ENCODE measurements around the gene KRTAP9-3.
"Not testable (repeated sequence)": the region's sequence is repeated elsewhere in the genome, so short reads cannot be mapped to it uniquely, and the experiment has no call there.

KRTAP9-3 gene

GRCh38 chr17:41232399-41233105 lies at the start of gene KRTAP9-3:
Gene KRTAP9-3, plus strand, starts transcription at chr17:41232449. Its CDS starts 53 bp downstream, at chr17:41232502.
- DNase-seq (ENCODE audit: low spot score): not testable (repeated sequence)

GRCh38 chr17:41184480-41184961 lies 47.7 kb upstream of the KRTAP9-3 start, which contains the start of gene KRTAP4-1:
Gene KRTAP4-1, minus strand, starts transcription at chr17:41184911. Its CDS starts 57 bp downstream, at chr17:41184854.
- no peak for DNase-seq (ENCODE audit: low spot score)

- DNase-seq (ENCODE audit: low spot score): no peak
These were observed 47.2 kb upstream of the KRTAP9-3 start for GRCh38 chr17:41185001-41185400.

- no peak for DNase-seq (ENCODE audit: low spot score)
These were observed 45.4 kb upstream of the KRTAP9-3 start for GRCh38 chr17:41186872-41187271.

GRCh38 chr17:41189837-41190318 lies 42.4 kb upstream of the KRTAP9-3 start, which contains the start of gene KRTAP9-1:
Gene KRTAP9-1, plus strand, starts transcription at chr17:41189887. Its CDS starts 0 bp downstream, at chr17:41189887.
- not testable (repeated sequence) for DNase-seq (ENCODE audit: low spot score)

GRCh38 chr17:41190328-41190727 lies 41.9 kb upstream of the KRTAP9-3 start:
- no peak for DNase-seq (ENCODE audit: low spot score)

GRCh38 chr17:41196068-41196467 lies 36.2 kb upstream of the KRTAP9-3 start:
- DNase-seq (ENCODE audit: low spot score): no peak

GRCh38 chr17:41199421-41200078 lies 32.7 kb upstream of the KRTAP9-3 start:
- DNase-seq (ENCODE audit: low spot score): no peak

GRCh38 chr17:41211845-41212466 lies 20.3 kb upstream of the KRTAP9-3 start:
- no peak for DNase-seq (ENCODE audit: low spot score)

GRCh38 chr17:41212524-41213169 lies 19.6 kb upstream of the KRTAP9-3 start:
- DNase-seq (ENCODE audit: low spot score): no peak

- DNase-seq (ENCODE audit: low spot score): no peak
These were observed 16.6 kb upstream of the KRTAP9-3 start for GRCh38 chr17:41215681-41216080.

- no peak for DNase-seq (ENCODE audit: low spot score)
These were observed 8.4 kb upstream of the KRTAP9-3 start for GRCh38 chr17:41223821-41224220.

- DNase-seq (ENCODE audit: low spot score): no peak
These were observed 6.2 kb upstream of the KRTAP9-3 start for GRCh38 chr17:41226051-41226450.

- not testable (repeated sequence) for DNase-seq (ENCODE audit: low spot score)
These were observed 5.6 kb upstream of the KRTAP9-3 start, which contains the start of gene KRTAP9-2 for GRCh38 chr17:41226598-41227095. Gene KRTAP9-2, plus strand, starts transcription at chr17:41226648. Its CDS starts 7 bp downstream, at chr17:41226655.

- no peak for DNase-seq (ENCODE audit: low spot score)
These were observed 2.2 kb upstream of the KRTAP9-3 start for GRCh38 chr17:41230094-41230493.

- no peak for DNase-seq (ENCODE audit: low spot score)
These were observed 518 bp upstream of the KRTAP9-3 start for GRCh38 chr17:41231731-41232130.

- DNase-seq (ENCODE audit: low spot score): not testable (repeated sequence)
These were observed 4.9 kb downstream of the KRTAP9-3 start for GRCh38 chr17:41237116-41237515.

- not testable (repeated sequence) for DNase-seq (ENCODE audit: low spot score)
These were observed 5.7 kb downstream of the KRTAP9-3 start, which contains the start of gene KRTAP9-8 for GRCh38 chr17:41237949-41238437. Gene KRTAP9-8, plus strand, starts transcription at chr17:41237999. Its CDS starts 53 bp downstream, at chr17:41238052.

GRCh38 chr17:41246995-41247787 lies 14.9 kb downstream of the KRTAP9-3 start:
- DNase-seq (ENCODE audit: low spot score): not testable (repeated sequence)

- DNase-seq (ENCODE audit: low spot score): not testable (repeated sequence)
These were observed 17.5 kb downstream of the KRTAP9-3 start, which contains the start of gene KRTAP9-4 for GRCh38 chr17:41249637-41250240. Gene KRTAP9-4, plus strand, starts transcription at chr17:41249687. Its CDS starts 34 bp downstream, at chr17:41249721.
